Activated CD8-positive, alpha-beta memory T cell treated with anti-CD3 and anti-CD28 coated beads for 1 hour (primary cell): ENCODE measurements around the gene POMP.
"Not testable (repeated sequence)": the region's sequence is repeated elsewhere in the genome, so short reads cannot be mapped to it uniquely, and the experiment has no call there.

ENCODE experiments used
- DNase-seq, 2 donors: peaks; one replicate each; pipeline ENCODE4 v3.0.0-alpha.2; 2020; ENCODE audit warnings: low read depth in 1 of 2; ENCODE audit errors: extremely low read depth in 1 of 2

POMP gene

GRCh38 chr13:28685892-28686291, 27.0 kb downstream of the POMP start:
- no peak for DNase-seq

GRCh38 chr13:28693605-28694491, 34.9 kb downstream of the POMP start:
- DNase-seq: not testable (repeated sequence)

GRCh38 chr13:28697441-28697840, 38.5 kb downstream of the POMP start:
- no peak for DNase-seq

GRCh38 chr13:28699246-28699645, 40.3 kb downstream of the POMP start:
- DNase-seq: no peak

GRCh38 chr13:28704282-28704681, 45.4 kb downstream of the POMP start:
- no peak for DNase-seq

- no peak for DNase-seq
Measured at GRCh38 chr13:28704919-28705318, 46.0 kb downstream of the POMP start.

- DNase-seq: no peak
Measured at GRCh38 chr13:28705461-28706083, 46.6 kb downstream of the POMP start.

GRCh38 chr13:28707629-28708427, 48.9 kb downstream of the POMP start:
- no peak for DNase-seq

GRCh38 chr13:28710161-28710560, 51.2 kb downstream of the POMP start:
- no peak for DNase-seq

GRCh38 chr13:28714651-28715050, 55.7 kb downstream of the POMP start:
- no peak for DNase-seq

GRCh38 chr13:28716511-28716910, 57.6 kb downstream of the POMP start:
- DNase-seq: no peak

- no peak for DNase-seq
Measured at GRCh38 chr13:28717170-28717569, 58.2 kb downstream of the POMP start.

- DNase-seq: no peak
Measured at GRCh38 chr13:28718196-28718542, 59.2 kb downstream of the POMP start.

GRCh38 chr13:28718543-28719226, 59.8 kb downstream of the POMP start, which contains the start of gene SLC46A3:
TSS of gene SLC46A3 (minus strand) at chr13:28718970. CDS start at chr13:28717998, 972 bp downstream.
- DNase-seq: peak; percentile 96 to 97

- no peak for DNase-seq
Measured at GRCh38 chr13:28719227-28720055, 60.5 kb downstream of the POMP start.

- no peak for DNase-seq
Measured at GRCh38 chr13:28723806-28724205, 64.9 kb downstream of the POMP start.

- no peak for DNase-seq
Measured at GRCh38 chr13:28725046-28725610, 66.2 kb downstream of the POMP start.
